Hepatocyte (in vitro differentiated cells): ENCODE measurements around the gene SEMG2.

Experiments used
- CTCF ChIP-seq: fragments of 200-600 bp; sonication (generic); IDR thresholded peaks from 2 replicates; pipeline ENCODE4 v1.5.1; 2016; ENCODE audit warnings: antibody characterized with exemption, mild to moderate bottlenecking; ENCODE audit not compliant: poor library complexity
- EZH2phosphoT487 ChIP-seq: fragments of 200-600 bp; sonication (generic); IDR thresholded peaks from one replicate; pipeline ENCODE4 v1.6.1; 2018; ENCODE audit warnings: antibody characterized with exemption, mild to moderate bottlenecking, low read depth, moderate library complexity; ENCODE audit not compliant: unreplicated experiment, severe bottlenecking

DNA sequence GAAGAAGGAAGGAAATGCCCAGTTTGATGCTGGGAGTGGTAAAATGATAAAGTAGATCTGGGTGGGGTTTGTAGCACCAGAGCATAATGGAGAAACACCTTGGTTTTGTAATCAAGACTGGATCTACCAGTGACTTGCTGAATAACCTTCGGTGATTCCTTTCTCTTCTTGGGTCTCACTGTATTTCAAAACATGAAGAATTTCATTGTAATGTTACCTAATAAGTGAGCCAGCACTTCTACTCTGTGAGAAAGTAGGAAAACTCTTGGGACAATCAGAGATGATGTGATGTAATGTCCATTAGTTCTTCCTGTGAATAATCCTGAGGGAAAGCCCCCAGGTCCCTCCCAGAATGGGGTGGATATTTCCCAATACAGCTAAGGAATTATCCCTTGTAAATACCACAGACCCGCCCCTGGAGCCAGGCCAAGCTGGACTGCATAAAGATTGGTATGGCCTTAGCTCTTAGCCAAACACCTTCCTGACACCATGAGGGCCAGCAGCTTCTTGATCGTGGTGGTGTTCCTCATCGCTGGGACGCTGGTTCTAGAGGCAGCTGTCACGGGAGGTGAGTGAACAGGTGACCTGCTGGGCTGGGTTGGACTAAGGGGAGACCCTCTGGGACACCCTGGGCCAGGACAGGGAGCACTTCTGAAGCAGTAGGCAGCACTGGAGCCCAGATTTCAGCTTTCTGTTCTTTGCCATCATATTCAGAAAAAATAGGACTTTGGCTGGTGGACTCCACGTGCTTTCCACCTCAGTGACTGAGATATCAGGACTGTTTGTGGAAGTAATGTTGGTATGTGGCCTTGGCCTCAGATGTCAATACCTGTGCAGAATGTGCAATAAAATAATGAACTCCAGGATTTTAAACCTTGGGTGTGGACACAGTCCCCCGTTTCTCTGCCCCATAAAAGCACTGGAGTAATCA lies 46.5 kb upstream of the SEMG2 start, which contains the start of gene PI3:
- TF ChIP-seq CTCF: no peak
- TF ChIP-seq EZH2phosphoT487: no peak
